RWPE1 (cell line): ENCODE measurements around the gene ANKS1A.
"Not testable (repeated sequence)": the region's sequence is repeated elsewhere in the genome, so short reads cannot be mapped to it uniquely, and the experiment has no call there.

Source experiments
- CTCF ChIA-PET: fragments of 350-600 bp; sonication (Branson Sonifier 250); formaldehyde crosslinking; extraction: SDS; loops from one replicate; lab custom pipeline; 2021; lab: Yijun Ruan, JAX
- POLR2A ChIA-PET: fragments of 400-600 bp; formaldehyde crosslinking; extraction: SDS; loops from one replicate; lab custom pipeline; 2020; ENCODE audit warnings: antibody characterized with exemption; ENCODE audit not compliant: low non-redundant PET; lab: Yijun Ruan, JAX
- DNase-seq: peaks from one replicate; pipeline ENCODE4 v3.0.0; 2012; ENCODE audit warnings: low spot score
- H3K27ac ChIP-seq: fragments of 450-650 bp; 2 replicates; pipeline ENCODE4 v1.5.1; 2017
- TF ChIP-seq, protein P1 (sequence below): fragments of 450-650 bp; conservative IDR thresholded peaks from 2 replicates; pipeline ENCODE4 v1.5.1; 2017; ENCODE audit warnings: low read depth, mild to moderate bottlenecking

ANKS1A gene, protein sequence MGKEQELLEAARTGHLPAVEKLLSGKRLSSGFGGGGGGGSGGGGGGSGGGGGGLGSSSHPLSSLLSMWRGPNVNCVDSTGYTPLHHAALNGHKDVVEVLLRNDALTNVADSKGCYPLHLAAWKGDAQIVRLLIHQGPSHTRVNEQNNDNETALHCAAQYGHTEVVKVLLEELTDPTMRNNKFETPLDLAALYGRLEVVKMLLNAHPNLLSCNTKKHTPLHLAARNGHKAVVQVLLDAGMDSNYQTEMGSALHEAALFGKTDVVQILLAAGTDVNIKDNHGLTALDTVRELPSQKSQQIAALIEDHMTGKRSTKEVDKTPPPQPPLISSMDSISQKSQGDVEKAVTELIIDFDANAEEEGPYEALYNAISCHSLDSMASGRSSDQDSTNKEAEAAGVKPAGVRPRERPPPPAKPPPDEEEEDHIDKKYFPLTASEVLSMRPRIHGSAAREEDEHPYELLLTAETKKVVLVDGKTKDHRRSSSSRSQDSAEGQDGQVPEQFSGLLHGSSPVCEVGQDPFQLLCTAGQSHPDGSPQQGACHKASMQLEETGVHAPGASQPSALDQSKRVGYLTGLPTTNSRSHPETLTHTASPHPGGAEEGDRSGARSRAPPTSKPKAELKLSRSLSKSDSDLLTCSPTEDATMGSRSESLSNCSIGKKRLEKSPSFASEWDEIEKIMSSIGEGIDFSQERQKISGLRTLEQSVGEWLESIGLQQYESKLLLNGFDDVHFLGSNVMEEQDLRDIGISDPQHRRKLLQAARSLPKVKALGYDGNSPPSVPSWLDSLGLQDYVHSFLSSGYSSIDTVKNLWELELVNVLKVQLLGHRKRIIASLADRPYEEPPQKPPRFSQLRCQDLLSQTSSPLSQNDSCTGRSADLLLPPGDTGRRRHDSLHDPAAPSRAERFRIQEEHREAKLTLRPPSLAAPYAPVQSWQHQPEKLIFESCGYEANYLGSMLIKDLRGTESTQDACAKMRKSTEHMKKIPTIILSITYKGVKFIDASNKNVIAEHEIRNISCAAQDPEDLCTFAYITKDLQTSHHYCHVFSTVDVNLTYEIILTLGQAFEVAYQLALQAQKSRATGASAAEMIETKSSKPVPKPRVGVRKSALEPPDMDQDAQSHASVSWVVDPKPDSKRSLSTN

DNA sequence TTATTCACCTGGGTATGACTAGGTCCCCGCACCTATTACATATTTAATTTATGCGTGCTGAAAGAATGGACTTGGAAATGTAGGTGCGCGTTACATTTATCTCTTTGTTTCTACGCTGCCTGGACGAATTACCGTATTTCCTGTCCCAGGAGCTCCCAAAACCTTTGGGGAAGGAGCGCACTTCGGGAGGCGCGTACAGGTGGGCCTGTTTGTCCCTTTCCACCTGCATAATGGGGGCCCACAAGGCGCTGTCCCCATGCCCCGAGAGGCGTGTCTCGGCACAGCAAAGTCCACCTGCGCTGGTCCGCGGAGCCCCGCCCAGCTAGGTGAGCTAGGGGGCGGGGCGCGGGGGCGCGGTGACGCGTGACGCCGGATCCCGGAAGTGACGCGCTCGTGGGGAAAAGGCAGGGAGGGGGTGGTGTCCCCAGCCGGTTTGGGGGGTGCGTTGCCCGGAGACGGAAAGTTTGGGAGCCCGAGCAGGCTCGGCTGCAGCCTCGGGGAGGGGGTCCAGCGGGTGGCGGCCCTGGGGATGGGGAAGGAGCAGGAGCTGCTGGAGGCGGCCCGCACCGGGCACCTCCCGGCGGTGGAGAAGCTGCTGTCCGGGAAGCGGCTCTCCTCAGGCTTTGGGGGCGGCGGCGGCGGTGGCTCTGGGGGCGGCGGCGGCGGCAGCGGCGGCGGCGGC, at the start of gene ANKS1A:
TSS of gene ANKS1A (plus strand) at position 382 of the 682 bp plus-strand sequence. CDS start at position 530, 148 bp downstream.
- H3K27ac ChIP-seq = peak within 1 kb of the TSS; percentile 80
- ChIA-PET POLR2A (no interaction called here), CTCF (interaction anchor here (0.6 kb wide), 1 partner anchor 1024 kb away, joined by 3 read pairs; no protein-coding TSS in a partner anchor)
- DNase-seq = peak; percentile 90
- TF ChIP-seq, protein P1, sequence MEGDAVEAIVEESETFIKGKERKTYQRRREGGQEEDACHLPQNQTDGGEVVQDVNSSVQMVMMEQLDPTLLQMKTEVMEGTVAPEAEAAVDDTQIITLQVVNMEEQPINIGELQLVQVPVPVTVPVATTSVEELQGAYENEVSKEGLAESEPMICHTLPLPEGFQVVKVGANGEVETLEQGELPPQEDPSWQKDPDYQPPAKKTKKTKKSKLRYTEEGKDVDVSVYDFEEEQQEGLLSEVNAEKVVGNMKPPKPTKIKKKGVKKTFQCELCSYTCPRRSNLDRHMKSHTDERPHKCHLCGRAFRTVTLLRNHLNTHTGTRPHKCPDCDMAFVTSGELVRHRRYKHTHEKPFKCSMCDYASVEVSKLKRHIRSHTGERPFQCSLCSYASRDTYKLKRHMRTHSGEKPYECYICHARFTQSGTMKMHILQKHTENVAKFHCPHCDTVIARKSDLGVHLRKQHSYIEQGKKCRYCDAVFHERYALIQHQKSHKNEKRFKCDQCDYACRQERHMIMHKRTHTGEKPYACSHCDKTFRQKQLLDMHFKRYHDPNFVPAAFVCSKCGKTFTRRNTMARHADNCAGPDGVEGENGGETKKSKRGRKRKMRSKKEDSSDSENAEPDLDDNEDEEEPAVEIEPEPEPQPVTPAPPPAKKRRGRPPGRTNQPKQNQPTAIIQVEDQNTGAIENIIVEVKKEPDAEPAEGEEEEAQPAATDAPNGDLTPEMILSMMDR = no peak

DNA sequence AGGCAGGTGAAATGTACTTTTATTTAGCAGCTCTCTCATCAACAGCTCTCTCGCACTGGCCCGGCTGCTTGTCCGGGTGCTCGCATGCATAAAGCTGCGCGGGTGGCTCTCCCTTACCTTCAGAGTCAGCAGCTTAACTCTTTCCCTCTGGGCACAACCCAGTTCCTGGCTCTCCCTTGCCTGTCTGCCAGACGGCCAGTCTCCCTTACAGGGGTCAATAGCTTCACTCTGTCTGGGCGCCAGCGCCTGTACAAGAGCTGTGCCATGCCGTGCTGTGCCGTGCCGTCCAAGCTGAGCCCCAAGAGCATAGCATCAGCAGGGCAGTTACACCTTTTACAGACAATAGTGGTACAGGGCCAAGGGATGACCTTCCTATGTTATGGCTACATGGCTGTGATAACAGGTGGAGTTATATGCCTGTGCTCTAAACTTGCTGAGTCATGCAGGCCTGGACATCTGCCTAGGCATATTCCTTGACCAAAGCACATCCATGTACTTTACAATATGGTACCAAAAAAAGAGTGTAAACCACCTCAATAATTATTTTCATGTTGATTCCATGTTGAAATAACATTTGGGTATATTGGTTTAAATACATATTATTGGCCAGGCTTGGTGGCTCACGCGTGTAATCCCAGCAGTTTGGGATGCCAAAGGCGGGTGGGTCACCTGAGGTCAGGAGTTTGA, 49.2 kb upstream of the ANKS1A start:
- POLR2A ChIA-PET = interaction anchor here (0.6 kb wide), 1 partner anchor 35 kb away, joined by 3 read pairs; no protein-coding TSS in a partner anchor
- peak overlapping the region; percentile 42 for H3K27ac ChIP-seq
- no peak for DNase-seq
- TF ChIP-seq, protein P1 = no peak
- CTCF ChIA-PET = interaction anchor here (0.6 to 0.7 kb wide), 2 partner anchors 10 to 305 kb away, joined by 4 read pairs; no protein-coding TSS in a partner anchor

DNA sequence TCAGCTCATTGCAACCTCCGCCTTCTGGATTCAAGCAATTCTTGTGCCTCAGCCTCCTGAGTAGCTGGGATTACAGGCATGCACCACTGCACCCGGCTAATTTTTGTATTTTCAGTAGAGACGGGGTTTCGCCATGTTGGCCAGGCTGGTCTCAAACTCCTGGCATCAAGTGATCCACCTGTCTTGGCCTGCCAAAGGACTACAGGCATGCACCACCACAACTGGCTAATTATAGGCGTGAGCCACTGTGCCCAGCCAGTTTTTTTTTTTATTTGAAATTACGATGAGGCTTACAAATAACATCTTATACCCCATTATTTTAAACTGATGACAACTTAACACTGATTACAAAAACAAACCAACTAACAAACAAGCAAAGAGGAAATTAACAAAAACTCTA, 40.0 kb upstream of the ANKS1A start:
- DNase-seq, CTCF ChIA-PET, H3K27ac ChIP-seq: not testable (repeated sequence)
- POLR2A ChIA-PET = interaction anchor here (0.6 kb wide), 1 partner anchor 383 kb away, joined by 3 read pairs; the partner anchor contains the start of gene PACSIN1

DNA sequence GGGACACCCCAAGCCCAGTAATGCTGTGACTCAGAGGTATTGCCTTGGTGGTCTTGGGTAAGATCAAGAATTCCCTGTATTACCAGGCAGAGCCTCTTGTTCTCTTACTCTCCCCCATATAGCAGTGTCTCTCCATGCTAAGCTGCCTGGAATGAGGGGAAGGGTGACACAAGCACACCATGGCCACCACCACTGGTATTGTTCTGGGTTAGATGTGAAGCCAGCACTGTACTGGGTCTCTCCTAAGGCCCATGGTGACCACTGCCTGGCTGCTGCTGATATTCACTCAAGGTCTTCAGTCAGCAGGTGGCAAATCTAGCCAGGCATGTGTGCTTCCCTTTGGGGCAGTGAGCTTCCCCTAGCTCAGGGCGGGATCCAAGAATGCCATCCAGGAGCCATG, 37.7 kb upstream of the ANKS1A start:
- CTCF ChIA-PET = no interaction called here
- no peak overlapping the region for H3K27ac ChIP-seq
- TF ChIP-seq, protein P1 = no peak
- POLR2A ChIA-PET = no interaction called here
- DNase-seq = no peak

DNA sequence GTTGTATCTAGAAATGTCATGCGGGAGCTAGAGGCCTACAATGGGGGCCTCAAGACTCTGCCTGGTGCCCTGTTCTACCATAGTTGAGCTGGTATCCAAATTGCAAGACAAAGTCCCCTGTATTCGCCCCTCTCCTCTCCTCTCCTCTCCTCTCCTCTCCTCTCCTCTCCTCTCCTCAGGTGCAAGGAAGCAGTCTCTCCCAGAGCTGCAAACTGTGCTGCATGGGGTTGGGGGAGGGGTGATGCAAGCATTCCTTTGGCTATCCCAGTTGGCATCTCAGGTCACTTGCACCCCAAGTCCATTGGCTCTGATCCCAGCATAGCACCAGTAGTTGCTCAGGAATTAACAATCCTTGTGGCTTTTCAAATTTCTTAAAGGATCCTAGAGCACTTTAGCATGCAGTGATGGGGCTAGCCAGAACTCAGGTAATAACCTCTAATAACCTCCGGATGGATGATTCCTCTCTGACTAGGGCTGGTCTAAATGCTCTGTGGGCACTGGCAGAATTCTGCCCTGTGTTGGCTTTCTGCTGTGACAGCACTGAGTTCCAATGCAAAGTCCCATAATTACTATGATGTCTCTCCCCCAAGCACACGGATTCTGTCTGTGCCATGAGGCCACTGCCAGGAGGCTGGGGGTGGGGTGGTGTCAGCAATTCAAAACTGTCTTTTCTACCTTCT, 36.5 kb upstream of the ANKS1A start:
- TF ChIP-seq, protein P1 = no peak
- H3K27ac ChIP-seq = no peak overlapping the region
- no peak for DNase-seq
- POLR2A ChIA-PET = no interaction called here
- CTCF ChIA-PET = interaction anchor here (0.6 to 0.7 kb wide), 3 partner anchors 40 to 1588 kb away, joined by 3 to 5 read pairs (median 5); no protein-coding TSS in a partner anchor
